ENCODE measurements around the gene ITPRIP. TPM values are rescaled to one million over a fixed set of nuclear protein-coding genes. Genes with fewer than 3 reads are reported as not detected.

ITPRIP gene
- total and polyA plus RNA-seq, 2 donors from 2014 or later = 9.0 to 21.6 TPM

DNA sequence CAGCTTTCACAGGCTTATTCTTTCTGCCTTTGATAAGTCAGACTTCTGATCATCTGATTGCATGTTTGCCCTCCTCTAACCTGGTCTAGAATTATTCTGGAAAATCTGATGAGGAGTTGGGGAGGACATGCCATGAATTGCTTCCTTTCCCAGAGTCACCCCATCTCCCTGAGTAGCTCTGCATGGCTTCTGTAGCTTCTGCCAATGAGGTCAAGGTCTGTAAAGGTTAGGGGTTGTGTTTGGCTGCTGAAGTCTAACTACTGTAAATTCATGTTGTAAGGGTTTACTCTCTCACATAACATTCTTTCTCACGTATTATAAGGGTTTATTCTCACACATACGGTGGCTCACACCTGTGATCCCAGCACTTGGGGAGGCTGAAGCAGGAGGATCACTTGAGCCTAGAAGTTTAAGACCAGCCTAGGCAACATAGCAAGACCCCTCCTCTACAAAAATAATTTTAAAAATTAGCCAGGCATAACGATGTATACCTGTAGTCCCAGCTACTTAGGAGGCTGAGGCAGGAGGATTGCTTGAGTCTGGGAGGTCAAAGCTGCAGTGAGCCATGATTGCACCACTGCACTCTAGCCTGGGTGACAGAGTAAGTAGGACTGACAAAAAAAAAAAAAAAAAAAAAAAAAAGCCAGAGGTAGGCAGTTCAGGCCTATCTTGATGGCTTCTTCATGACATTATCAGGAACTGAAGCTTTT lies 58.6 kb downstream of the ITPRIP start:
- Histone ChIP-seq H3K4me3 (ENCODE audit: low read length in 3 of 3) (no peak overlapping the region), H3K27ac (ENCODE audit: low read depth in 2 of 2, low read length in 2 of 2) (no peak overlapping the region), H3K27me3 (ENCODE audit: control insufficient read depth, insufficient read depth, low read length) (no peaks in the 10 kb centered on the region), H3K36me3 (ENCODE audit: control insufficient read depth in 2 of 3, insufficient read depth in 3 of 3, low read length in 3 of 3) (peaks cover 0 to 3% (median 0%) of the 10 kb centered on the region in 3 donors), H3K4me1 (ENCODE audit: control insufficient read depth in 2 of 3, insufficient read depth in 2 of 3, low read depth in 1 of 3, low read length in 3 of 3) (no peaks in the 10 kb centered on the region), H3K9me3 (ENCODE audit: control insufficient read depth in 2 of 3, insufficient read depth in 1 of 3, low read length in 3 of 3) (no peaks in the 10 kb centered on the region), H3K9ac (ENCODE audit: low read length in 3 of 3) (no peak overlapping the region)
- TF ChIP-seq, protein P1, sequence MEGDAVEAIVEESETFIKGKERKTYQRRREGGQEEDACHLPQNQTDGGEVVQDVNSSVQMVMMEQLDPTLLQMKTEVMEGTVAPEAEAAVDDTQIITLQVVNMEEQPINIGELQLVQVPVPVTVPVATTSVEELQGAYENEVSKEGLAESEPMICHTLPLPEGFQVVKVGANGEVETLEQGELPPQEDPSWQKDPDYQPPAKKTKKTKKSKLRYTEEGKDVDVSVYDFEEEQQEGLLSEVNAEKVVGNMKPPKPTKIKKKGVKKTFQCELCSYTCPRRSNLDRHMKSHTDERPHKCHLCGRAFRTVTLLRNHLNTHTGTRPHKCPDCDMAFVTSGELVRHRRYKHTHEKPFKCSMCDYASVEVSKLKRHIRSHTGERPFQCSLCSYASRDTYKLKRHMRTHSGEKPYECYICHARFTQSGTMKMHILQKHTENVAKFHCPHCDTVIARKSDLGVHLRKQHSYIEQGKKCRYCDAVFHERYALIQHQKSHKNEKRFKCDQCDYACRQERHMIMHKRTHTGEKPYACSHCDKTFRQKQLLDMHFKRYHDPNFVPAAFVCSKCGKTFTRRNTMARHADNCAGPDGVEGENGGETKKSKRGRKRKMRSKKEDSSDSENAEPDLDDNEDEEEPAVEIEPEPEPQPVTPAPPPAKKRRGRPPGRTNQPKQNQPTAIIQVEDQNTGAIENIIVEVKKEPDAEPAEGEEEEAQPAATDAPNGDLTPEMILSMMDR (IDR thresholded peaks at IDR 0.05; ENCODE audit: borderline replicate concordance, extremely low read depth, insufficient read depth) = no peak
- FAIRE-seq (no peak), DNase-seq (no peak)
- intact Hi-C loops (cut with DNase I) = no loop called here

DNA sequence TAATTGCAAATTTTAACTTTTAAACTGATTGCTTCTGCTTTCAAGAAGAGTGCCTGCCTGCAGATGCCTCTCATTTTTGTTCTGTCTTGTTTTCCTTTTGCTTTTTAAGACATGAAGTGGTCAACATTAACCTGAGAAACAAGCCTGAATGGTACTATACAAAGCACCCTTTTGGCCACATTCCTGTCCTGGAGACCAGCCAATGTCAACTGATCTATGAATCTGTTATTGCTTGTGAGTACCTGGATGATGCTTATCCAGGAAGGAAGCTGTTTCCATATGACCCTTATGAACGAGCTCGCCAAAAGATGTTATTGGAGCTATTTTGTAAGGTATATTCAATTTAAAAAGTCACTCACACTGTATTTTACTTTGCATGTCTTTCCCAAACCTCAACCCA lies 60.5 kb downstream of the ITPRIP start:
- Histone ChIP-seq H3K27ac (ENCODE audit: low read depth in 2 of 2, low read length in 2 of 2) (no peak overlapping the region), H3K27me3 (ENCODE audit: control insufficient read depth, insufficient read depth, low read length) (no peaks in the 10 kb centered on the region), H3K4me1 (ENCODE audit: control insufficient read depth in 2 of 3, insufficient read depth in 2 of 3, low read depth in 1 of 3, low read length in 3 of 3) (no peaks in the 10 kb centered on the region), H3K9me3 (ENCODE audit: control insufficient read depth in 2 of 3, insufficient read depth in 1 of 3, low read length in 3 of 3) (no peaks in the 10 kb centered on the region), H3K36me3 (ENCODE audit: control insufficient read depth in 2 of 3, insufficient read depth in 3 of 3, low read length in 3 of 3) (peaks cover 0 to 3% (median 0%) of the 10 kb centered on the region in 3 donors), H3K4me3 (ENCODE audit: low read length in 3 of 3) (no peak overlapping the region), H3K9ac (ENCODE audit: low read length in 3 of 3) (no peak overlapping the region)
- TF ChIP-seq, protein P1 (IDR thresholded peaks at IDR 0.05; ENCODE audit: borderline replicate concordance, extremely low read depth, insufficient read depth) = no peak
- no peak for DNase-seq
- intact Hi-C loops (cut with DNase I) = no loop called here
- FAIRE-seq = no peak

DNA sequence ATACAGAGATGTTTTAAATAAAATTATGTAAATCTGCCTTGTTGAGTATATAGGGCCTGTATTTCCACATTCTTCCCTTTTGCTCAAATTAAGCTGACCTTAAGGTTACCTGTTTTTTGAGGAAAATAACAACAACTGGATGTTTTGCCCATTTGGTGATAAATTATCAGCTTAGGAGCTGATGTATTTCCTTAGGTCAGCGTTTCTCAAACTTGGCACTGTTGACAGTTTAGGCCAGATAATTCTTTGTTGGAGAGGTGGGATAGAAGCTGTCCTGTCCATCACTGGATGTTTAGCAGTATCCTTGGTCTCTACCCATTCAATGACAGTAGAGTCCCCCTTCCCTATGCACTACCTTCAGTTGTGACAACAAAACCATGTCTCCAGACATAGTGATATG lies 62.1 kb downstream of the ITPRIP start:
- DNase-seq (no peak), FAIRE-seq (no peak)
- TF ChIP-seq, protein P1 (IDR thresholded peaks at IDR 0.05; ENCODE audit: borderline replicate concordance, extremely low read depth, insufficient read depth) = no peak
- Histone ChIP-seq H3K9ac (ENCODE audit: low read length in 3 of 3) (no peak overlapping the region), H3K27ac (ENCODE audit: low read depth in 2 of 2, low read length in 2 of 2) (no peak overlapping the region), H3K4me3 (ENCODE audit: low read length in 3 of 3) (no peak overlapping the region), H3K9me3 (ENCODE audit: control insufficient read depth in 2 of 3, insufficient read depth in 1 of 3, low read length in 3 of 3) (no peaks in the 10 kb centered on the region), H3K36me3 (ENCODE audit: control insufficient read depth in 2 of 3, insufficient read depth in 3 of 3, low read length in 3 of 3) (peaks cover 0 to 2% (median 0%) of the 10 kb centered on the region in 3 donors), H3K4me1 (ENCODE audit: control insufficient read depth in 2 of 3, insufficient read depth in 2 of 3, low read depth in 1 of 3, low read length in 3 of 3) (no peaks in the 10 kb centered on the region), H3K27me3 (ENCODE audit: control insufficient read depth, insufficient read depth, low read length) (no peaks in the 10 kb centered on the region)
- intact Hi-C loops (cut with DNase I) = no loop called here
